ENCODE data around the gene PLIN5.

PLIN5 gene

DNA sequence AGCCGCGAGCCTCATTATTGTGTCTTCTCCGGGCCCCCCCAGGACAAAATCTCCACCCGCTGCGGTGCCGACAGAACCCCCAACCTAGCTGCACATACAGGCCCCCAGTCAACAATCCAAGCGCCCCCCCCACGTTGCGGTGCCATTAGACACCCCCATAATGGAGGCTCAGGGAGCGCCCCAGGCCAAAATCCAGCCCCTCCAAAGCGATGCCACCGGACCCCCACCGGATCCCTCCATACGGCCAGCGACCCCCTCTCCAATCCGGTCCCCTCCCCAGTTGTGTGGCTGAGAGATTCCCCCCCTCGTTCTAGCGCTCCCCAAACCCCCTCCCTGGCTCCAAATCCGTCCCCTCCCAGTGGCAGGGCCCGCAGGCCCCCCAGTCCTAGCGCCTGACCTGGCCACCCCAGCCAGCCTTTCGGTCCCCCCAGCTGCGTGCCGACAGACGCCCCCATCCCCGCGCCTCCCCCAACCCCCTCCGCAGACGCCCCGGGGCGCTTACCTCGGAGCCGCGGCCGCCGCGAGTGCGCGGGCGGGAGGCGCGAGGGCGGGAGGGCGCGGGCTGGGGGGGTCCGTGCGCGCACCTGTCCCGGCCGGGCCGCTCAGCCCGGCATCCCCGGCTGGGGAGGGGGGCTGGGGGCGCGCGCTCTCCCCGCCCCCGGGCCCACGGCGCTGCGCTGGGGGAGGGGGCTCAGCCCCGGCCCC, 46.1 kb upstream of the PLIN5 start:
- H3K36me3 ChIP-seq (ENCODE audit: control insufficient read depth, insufficient read depth, low read length): no peaks in the 10 kb centered on the region
- H3K27me3 ChIP-seq (replicated peaks; ENCODE audit: control insufficient read depth, insufficient read depth, low read length): peaks cover 1% of the 10 kb centered on the region
- TF ChIP-seq, protein P1, sequence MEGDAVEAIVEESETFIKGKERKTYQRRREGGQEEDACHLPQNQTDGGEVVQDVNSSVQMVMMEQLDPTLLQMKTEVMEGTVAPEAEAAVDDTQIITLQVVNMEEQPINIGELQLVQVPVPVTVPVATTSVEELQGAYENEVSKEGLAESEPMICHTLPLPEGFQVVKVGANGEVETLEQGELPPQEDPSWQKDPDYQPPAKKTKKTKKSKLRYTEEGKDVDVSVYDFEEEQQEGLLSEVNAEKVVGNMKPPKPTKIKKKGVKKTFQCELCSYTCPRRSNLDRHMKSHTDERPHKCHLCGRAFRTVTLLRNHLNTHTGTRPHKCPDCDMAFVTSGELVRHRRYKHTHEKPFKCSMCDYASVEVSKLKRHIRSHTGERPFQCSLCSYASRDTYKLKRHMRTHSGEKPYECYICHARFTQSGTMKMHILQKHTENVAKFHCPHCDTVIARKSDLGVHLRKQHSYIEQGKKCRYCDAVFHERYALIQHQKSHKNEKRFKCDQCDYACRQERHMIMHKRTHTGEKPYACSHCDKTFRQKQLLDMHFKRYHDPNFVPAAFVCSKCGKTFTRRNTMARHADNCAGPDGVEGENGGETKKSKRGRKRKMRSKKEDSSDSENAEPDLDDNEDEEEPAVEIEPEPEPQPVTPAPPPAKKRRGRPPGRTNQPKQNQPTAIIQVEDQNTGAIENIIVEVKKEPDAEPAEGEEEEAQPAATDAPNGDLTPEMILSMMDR (IDR thresholded peaks at IDR 0.05; ENCODE audit: insufficient read depth, low read length, poor library complexity, severe bottlenecking): no peak
- H3K4me3 ChIP-seq (replicated peaks; ENCODE audit: low read depth, low read length): no peak overlapping the region
- DNase-seq (ENCODE audit: extremely low read depth, insufficient read length): no peak

DNA sequence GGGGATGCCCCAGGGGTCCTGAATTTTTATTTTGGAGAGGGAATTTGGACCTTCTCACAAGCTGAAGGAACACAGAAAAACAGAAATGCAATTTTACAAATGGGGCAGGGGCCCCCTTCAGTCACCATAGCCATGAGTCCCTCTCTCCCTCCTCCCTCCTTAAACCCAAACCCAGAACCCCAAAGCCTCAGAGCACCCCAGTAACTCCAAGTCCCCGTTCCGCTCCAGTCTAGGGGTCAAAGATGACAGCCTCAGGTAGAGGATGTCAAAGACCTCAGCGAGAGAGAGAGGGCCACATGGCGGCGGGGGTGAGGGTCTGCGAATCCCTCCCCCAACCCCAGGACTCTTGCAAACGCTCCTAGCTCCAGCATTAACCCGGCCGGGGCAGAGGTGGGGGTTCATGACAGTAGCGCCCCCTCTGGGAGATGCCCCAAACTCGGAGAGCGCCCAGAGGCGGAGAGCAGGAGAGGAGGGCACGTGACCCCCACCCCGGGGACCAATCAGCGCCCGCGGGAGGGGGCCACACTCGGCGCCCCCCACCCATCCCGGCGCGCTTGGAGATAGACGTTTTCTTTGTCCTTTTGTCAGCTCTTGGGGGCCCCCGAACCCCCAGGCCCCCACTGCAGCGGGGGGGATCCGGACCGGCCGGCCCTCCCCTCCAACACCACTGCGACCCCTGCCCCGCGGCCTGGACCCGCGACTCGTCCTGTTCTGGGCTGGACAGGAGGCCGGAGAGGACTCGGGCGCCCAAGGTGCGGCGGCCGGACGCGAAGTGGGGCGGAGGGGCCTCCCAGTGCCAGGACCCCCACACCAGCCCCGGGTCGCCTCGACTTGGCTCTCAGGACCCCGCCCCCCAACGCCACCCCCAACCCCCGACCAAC, 45.2 kb upstream of the PLIN5 start:
- DNase-seq (ENCODE audit: extremely low read depth, insufficient read length): no peak
- no peak overlapping the region for H3K4me3 ChIP-seq (replicated peaks; ENCODE audit: low read depth, low read length)
- H3K36me3 ChIP-seq (ENCODE audit: control insufficient read depth, insufficient read depth, low read length): no peaks in the 10 kb centered on the region
- peaks cover 1% of the 10 kb centered on the region for H3K27me3 ChIP-seq (replicated peaks; ENCODE audit: control insufficient read depth, insufficient read depth, low read length)
- TF ChIP-seq, protein P1 (IDR thresholded peaks at IDR 0.05; ENCODE audit: insufficient read depth, low read length, poor library complexity, severe bottlenecking): no peak

DNA sequence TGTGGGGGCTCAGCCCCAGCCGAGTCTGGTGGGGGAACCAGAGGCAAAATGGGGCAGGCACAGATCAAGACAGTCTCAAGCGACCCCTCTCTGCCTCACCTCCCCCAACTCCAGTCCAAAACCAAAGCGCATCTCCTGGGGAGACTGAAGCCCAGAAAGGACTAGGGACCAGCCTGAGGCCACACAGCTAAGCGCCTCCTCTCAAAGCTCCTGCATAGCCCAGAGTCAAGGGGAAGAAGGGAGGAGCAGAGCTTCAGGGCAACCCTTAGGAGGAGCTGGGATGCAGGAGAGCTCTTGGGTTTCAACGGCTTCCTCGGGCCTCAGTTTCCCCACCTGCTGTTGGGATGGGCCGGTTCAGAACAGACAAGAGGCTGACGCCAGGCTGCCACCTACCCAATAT, 44.4 kb upstream of the PLIN5 start:
- TF ChIP-seq, protein P1 (IDR thresholded peaks at IDR 0.05; ENCODE audit: insufficient read depth, low read length, poor library complexity, severe bottlenecking): no peak
- H3K27me3 ChIP-seq (replicated peaks; ENCODE audit: control insufficient read depth, insufficient read depth, low read length): peaks cover 1% of the 10 kb centered on the region
- H3K36me3 ChIP-seq (ENCODE audit: control insufficient read depth, insufficient read depth, low read length): no peaks in the 10 kb centered on the region
- DNase-seq (ENCODE audit: extremely low read depth, insufficient read length): no peak
- no peak overlapping the region for H3K4me3 ChIP-seq (replicated peaks; ENCODE audit: low read depth, low read length)

DNA sequence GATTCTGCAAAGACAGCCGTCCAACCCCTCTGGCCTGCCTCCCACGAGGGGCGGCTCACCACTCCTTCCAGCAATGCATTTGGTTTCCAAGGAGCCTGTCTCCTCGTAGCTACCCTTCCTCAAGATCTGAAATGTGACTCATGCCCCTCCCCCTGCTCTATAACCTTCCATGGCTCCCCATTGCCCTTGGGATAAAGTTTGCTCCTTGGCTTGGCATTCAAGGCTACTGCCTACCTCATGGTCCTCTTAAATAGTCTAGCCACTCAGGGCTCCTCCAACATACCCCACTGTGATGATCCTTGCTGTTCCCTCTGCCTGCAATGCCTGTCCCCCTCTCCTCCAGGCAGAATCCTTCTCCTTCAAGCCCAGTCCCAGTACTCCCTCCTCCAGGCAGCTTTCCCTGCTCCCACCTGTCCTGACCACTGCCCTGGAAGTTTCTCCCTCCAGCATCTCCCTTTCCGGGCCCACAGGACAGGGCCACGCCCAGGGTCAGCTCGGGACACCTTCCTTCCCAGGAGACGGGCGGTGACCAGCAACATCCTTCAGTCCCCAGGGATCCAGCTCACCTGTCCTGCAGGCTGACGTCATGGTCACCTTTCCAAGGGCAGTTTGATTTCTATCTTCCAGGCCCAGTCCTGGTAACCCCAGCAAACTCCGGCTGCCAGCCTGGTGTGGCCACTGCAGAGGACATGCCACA, 43.7 kb upstream of the PLIN5 start:
- no peaks in the 10 kb centered on the region for H3K36me3 ChIP-seq (ENCODE audit: control insufficient read depth, insufficient read depth, low read length)
- no peak for DNase-seq (ENCODE audit: extremely low read depth, insufficient read length)
- no peak overlapping the region for H3K4me3 ChIP-seq (replicated peaks; ENCODE audit: low read depth, low read length)
- peaks cover 1% of the 10 kb centered on the region for H3K27me3 ChIP-seq (replicated peaks; ENCODE audit: control insufficient read depth, insufficient read depth, low read length)
- TF ChIP-seq, protein P1 (IDR thresholded peaks at IDR 0.05; ENCODE audit: insufficient read depth, low read length, poor library complexity, severe bottlenecking): no peak

DNA sequence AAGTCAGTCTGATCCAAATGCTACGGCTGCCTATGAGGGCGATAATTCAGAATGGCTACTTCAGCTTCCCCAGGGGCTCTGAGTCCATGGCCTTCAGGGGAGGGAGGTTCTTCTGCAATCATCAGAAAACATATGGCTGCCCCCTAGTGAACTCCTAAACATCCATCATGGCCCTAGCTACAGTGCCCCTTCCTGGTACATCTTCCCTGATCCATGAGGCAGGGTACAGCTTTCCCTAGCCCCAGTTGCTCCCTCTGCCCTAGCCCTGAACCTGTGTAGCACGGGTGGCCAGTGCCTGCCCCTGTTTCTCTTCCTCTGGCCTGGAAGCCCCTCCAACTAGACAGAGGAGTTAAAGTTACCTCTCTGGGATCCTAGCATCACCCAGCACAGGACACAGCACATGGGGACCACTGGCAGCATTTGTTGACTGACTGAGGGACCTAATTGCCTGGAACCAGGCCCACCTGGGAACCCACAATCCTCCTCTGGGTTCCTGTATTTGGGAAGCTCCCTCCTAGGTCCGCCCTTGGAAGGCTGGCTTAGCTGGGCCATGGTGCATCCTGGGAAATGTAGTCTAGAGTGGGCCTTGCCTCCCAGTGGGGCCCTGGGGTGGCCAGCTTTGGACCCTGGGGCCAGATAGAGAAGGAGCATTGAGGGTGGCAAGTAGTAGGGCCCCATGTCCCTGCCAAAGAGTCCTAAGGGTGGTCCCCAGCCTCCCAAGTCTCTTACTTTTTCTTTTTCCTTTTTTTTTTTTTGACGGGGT, 42.2 kb upstream of the PLIN5 start:
- no peaks in the 10 kb centered on the region for H3K36me3 ChIP-seq (ENCODE audit: control insufficient read depth, insufficient read depth, low read length)
- H3K4me3 ChIP-seq (replicated peaks; ENCODE audit: low read depth, low read length): no peak overlapping the region
- TF ChIP-seq, protein P1 (IDR thresholded peaks at IDR 0.05; ENCODE audit: insufficient read depth, low read length, poor library complexity, severe bottlenecking): no peak
- no peak for DNase-seq (ENCODE audit: extremely low read depth, insufficient read length)
- peaks cover 1% of the 10 kb centered on the region for H3K27me3 ChIP-seq (replicated peaks; ENCODE audit: control insufficient read depth, insufficient read depth, low read length)

Measured in GM06990 (cell line).